Esophagus muscularis mucosa (tissue), 3 donors: ENCODE data around the gene MAGI3.

Source experiments
- POLR2A ChIP-seq: fragments of 450-650 bp; IDR thresholded peaks from one replicate; pipeline ENCODE4 v1.6.1; 2017; ENCODE audit warnings: antibody characterized with exemption, moderate library complexity, mild to moderate bottlenecking, low read depth
- POLR2AphosphoS5 ChIP-seq, 2 donors: sonication (generic); formaldehyde crosslinking; IDR thresholded peaks; one replicate each; pipeline ENCODE4 v1.6.1; 2017; ENCODE audit warnings: antibody characterized with exemption in 2 of 2
- TF ChIP-seq, protein P1 (sequence below), 3 experiments: fragments of 200-600 bp in 2 of 3; fragments of 450-650 bp in 1 of 3; sonication (generic) in 2 of 3; IDR thresholded peaks; one replicate each; pipeline ENCODE4 v1.5.1; 2017 to 2019; ENCODE audit warnings: antibody characterized with exemption in 3 of 3, mild to moderate bottlenecking in 2 of 3, moderate library complexity in 1 of 3

DNA sequence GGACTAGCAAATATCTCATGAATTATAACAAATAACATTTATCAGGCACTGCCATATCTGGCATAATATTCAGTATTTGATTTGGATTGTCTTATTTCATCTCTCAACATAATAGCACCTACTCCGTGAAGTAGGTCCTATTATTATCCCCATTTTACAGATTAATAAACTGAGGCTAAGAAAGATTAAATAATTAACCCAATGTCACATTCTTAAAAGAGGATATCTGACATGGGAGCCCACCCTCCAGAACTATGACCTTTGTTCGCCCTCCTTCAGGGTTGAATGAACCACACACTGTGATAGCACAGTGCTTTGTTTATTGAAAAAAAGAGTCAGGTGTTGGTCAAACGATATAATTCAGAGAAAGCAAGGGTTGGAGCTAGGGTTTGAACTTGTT lies 19.4 kb upstream of the MAGI3 start:
- TF ChIP-seq, protein P1, sequence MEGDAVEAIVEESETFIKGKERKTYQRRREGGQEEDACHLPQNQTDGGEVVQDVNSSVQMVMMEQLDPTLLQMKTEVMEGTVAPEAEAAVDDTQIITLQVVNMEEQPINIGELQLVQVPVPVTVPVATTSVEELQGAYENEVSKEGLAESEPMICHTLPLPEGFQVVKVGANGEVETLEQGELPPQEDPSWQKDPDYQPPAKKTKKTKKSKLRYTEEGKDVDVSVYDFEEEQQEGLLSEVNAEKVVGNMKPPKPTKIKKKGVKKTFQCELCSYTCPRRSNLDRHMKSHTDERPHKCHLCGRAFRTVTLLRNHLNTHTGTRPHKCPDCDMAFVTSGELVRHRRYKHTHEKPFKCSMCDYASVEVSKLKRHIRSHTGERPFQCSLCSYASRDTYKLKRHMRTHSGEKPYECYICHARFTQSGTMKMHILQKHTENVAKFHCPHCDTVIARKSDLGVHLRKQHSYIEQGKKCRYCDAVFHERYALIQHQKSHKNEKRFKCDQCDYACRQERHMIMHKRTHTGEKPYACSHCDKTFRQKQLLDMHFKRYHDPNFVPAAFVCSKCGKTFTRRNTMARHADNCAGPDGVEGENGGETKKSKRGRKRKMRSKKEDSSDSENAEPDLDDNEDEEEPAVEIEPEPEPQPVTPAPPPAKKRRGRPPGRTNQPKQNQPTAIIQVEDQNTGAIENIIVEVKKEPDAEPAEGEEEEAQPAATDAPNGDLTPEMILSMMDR (IDR thresholded peaks at IDR 0.05) = no peak
- TF ChIP-seq POLR2A = no peak
- TF ChIP-seq POLR2AphosphoS5 (IDR thresholded peaks at IDR 0.05) = no peak
